K562 (cell line): ENCODE measurements around the gene SYNE2. TPM values are rescaled to one million over a fixed set of nuclear protein-coding genes. Genes with fewer than 3 reads are reported as not detected.
A peak's percentile ranks its signal among the peaks of the same experiment; 100 is the strongest.

Experiments used
- ATAC-seq: fragments of 200-7000 bp; cut with Tn5 transposase; 3 replicates; pipeline ENCODE4 v1.9.1; 2020; ENCODE audit warnings: moderate library complexity
- BruUV-seq: library from RNA; stranded (reverse); fragments of 400-500 nt; replicated peaks from 2 replicates; lab custom pipeline; 2021; lab: Mats Ljungman, UMichigan
- CTCF ChIA-PET: fragments of 300-600 bp; formaldehyde crosslinking; extraction: SDS; loops from one replicate; lab custom pipeline; 2021; ENCODE audit warnings: low intra/inter-chr PET ratio; lab: Yijun Ruan, JAX
- POLR2A ChIA-PET: fragments of 300-600, 350-650 bp; sonication (Branson Sonifier 250); formaldehyde crosslinking; extraction: SDS; loops from one replicate; lab custom pipeline; 2021; ENCODE audit warnings: antibody characterized with exemption, inconsistent platforms; lab: Yijun Ruan, JAX
- DNase-seq, 4 experiments: peaks; one replicate each; pipeline versions ENCODE4 v3.0.0 to v3.0.0-alpha.2; 2011 to 2018; ENCODE audit warnings: low spot score in 3 of 4, mixed read lengths in 3 of 4; ENCODE audit errors: extremely low read depth in 1 of 4
- FAIRE-seq: peaks from 2 replicates; lab custom pipeline; 2011; peaks lifted over from hg19 to GRCh38; lab: Jason Lieb, UNC
- H2AFZ ChIP-seq: 2 replicates; pipeline ENCODE4 v1.6.0; 2011; ENCODE audit warnings: low read depth, low read length, control low read depth, inconsistent platforms
- H3K27ac ChIP-seq: fragments of 200-600 bp; 3 replicates; pipeline ENCODE4 v1.8.0; 2011; ENCODE audit warnings: low read depth, mild to moderate bottlenecking, control low read depth, inconsistent platforms, low read length, moderate library complexity, mixed read lengths; ENCODE audit errors: extremely low read depth
- H3K27me3 ChIP-seq, 2 experiments: fragments of 300-600 bp in 1 of 2; 2 replicates in 1 of 2; 3 replicates in 1 of 2; pipeline versions ENCODE4 v1.6.0 to v1.8.0; 2011; ENCODE audit warnings: inconsistent platforms in 2 of 2, low read length in 2 of 2, mild to moderate bottlenecking in 1 of 2, mixed read lengths in 1 of 2, moderate library complexity in 1 of 2; ENCODE audit not compliant: control insufficient read depth in 2 of 2, insufficient read depth in 2 of 2
- H3K36me3 ChIP-seq: fragments of 300-600 bp; 3 replicates; pipeline ENCODE4 v1.8.0; 2011; ENCODE audit warnings: mild to moderate bottlenecking, low read length, inconsistent platforms; ENCODE audit not compliant: control insufficient read depth, insufficient read depth
- H3K4me1 ChIP-seq, 2 experiments: fragments of 200-600 bp in 1 of 2; replicated peaks in 1 of 2; 2 replicates in 1 of 2; 3 replicates in 1 of 2; pipeline versions ENCODE4 v1.5.1 to v1.8.0; 2011; ENCODE audit warnings: inconsistent platforms in 2 of 2, low read length in 2 of 2, mild to moderate bottlenecking in 1 of 2, mixed read lengths in 1 of 2, moderate library complexity in 1 of 2; ENCODE audit not compliant: control insufficient read depth in 2 of 2, insufficient read depth in 2 of 2
- H3K4me2 ChIP-seq: 2 replicates; pipeline ENCODE4 v1.6.1; 2011; ENCODE audit warnings: low read length, control low read depth, inconsistent platforms, mixed read lengths; ENCODE audit not compliant: insufficient read depth
- H3K4me3 ChIP-seq: fragments of 200-600 bp; sonication (generic), shearing (Covaris generic); 2 replicates; pipeline ENCODE4 v1.5.1; 2016; ENCODE audit warnings: control low read depth, inconsistent platforms
- H3K79me2 ChIP-seq: fragments of 200-600 bp; 3 replicates; pipeline ENCODE4 v1.8.0; 2011; ENCODE audit warnings: low read length, inconsistent platforms; ENCODE audit not compliant: control insufficient read depth, insufficient read depth
- H3K9ac ChIP-seq, 2 experiments: 2 replicates each; pipeline versions ENCODE4 v1.6.0 to v1.6.1; 2011; ENCODE audit warnings: low read depth in 2 of 2, low read length in 2 of 2, control low read depth in 1 of 2, inconsistent platforms in 1 of 2, mild to moderate bottlenecking in 1 of 2, mixed read lengths in 1 of 2; ENCODE audit not compliant: insufficient read depth in 1 of 2
- H3K9me1 ChIP-seq: one replicate; pipeline ENCODE4 v1.6.0; 2011; ENCODE audit warnings: inconsistent platforms, mild to moderate bottlenecking, low read length, moderate library complexity; ENCODE audit not compliant: control insufficient read depth, insufficient read depth
- H3K9me3 ChIP-seq: replicated peaks from 2 replicates; pipeline ENCODE4 v1.5.1; 2011; ENCODE audit warnings: low read depth, low read length, inconsistent platforms; ENCODE audit not compliant: control insufficient read depth, insufficient read depth
- H4K20me1 ChIP-seq: replicated peaks from 2 replicates; pipeline ENCODE4 v1.6.1; 2011; ENCODE audit warnings: low read length, inconsistent platforms, mixed read lengths; ENCODE audit not compliant: control insufficient read depth, insufficient read depth
- C11orf30 ChIP-seq: fragments of 450-650 bp; IDR thresholded peaks from 2 replicates; pipeline ENCODE4 v1.6.1; 2016; ENCODE audit warnings: low read depth, mild to moderate bottlenecking
- CLOCK ChIP-seq: fragments of 250-450 bp; sonication (Bioruptor Pico); IDR thresholded peaks from 2 replicates; pipeline ENCODE4 v1.4.0; 2020; ENCODE audit warnings: mild to moderate bottlenecking, moderate library complexity, borderline replicate concordance
- L3MBTL2 ChIP-seq: fragments of 450-650 bp; IDR thresholded peaks from 2 replicates; pipeline ENCODE4 v1.6.1; 2016; ENCODE audit warnings: mild to moderate bottlenecking, moderate library complexity
- MAFG ChIP-seq: fragments of 450-650 bp; conservative IDR thresholded peaks from 2 replicates; pipeline ENCODE4 v1.6.1; 2016; ENCODE audit warnings: missing genetic modification characterization, missing compliant biosample characterization
- NR3C1 ChIP-seq: sonication (generic); formaldehyde crosslinking; IDR thresholded peaks from 2 replicates; pipeline ENCODE4 v1.8.1; 2022; ENCODE audit warnings: missing genetic modification reagents
- RBM34 ChIP-seq: fragments of 200-400 bp; formaldehyde crosslinking; IDR thresholded peaks from 2 replicates; pipeline ENCODE4 v1.6.1; 2018; ENCODE audit warnings: low read length, borderline replicate concordance; ENCODE audit not compliant: insufficient read depth
- ZNF316 ChIP-seq: fragments of 450-650 bp; IDR thresholded peaks from 2 replicates; pipeline ENCODE4 v1.6.1; 2016
- ZNF717 ChIP-seq: fragments of 250-450 bp; sonication (Bioruptor Pico); IDR thresholded peaks from 2 replicates; pipeline ENCODE4 v1.5.0; 2021
- WGBS: fragments of 100-300 bp; shearing (Covaris generic); methylation state at CpG from one replicate; pipeline ENCODE4 v1.1.6; 2016; ENCODE audit warnings: low coverage, mixed read lengths; ENCODE audit not compliant: insufficient coverage; ENCODE audit errors: missing lambda C conversion rate; 5-methylcytosine and 5-hydroxymethylcytosine counted together
- in situ Hi-C: fragments of 300-500 bp; cut with MboI; formaldehyde crosslinking; loops from 4 replicates; pipeline ENCODE4 v1.15.0; 2018; ENCODE audit warnings: inconsistent platforms, mixed read lengths
- intact Hi-C: fragments of 100-400 bp; cut with micrococcal nuclease; formaldehyde crosslinking; loops from 2 replicates; pipeline ENCODE4 v1.14.2; 2022
- polyA plus RNA-seq, 8 experiments: library from polyadenylated mRNA; depleted of rRNA in 4 of 8; stranded (reverse) in 5 of 8; unstranded in 3 of 8; fragments of >200 nt; fragmentation: Nextera tagmentation in 2 of 8; fragmentation: Illumina TruSeq in 1 of 8; extraction: Ambion mirVana in 2 of 8; extraction: Trizol in 1 of 8; gene quantifications; 2 replicates each; pipeline versions ENCODE4 v1.2.1 to v1.2.3, GENCODE V29; 2011 to 2014; ENCODE audit warnings: inconsistent platforms in 1 of 8, missing spikeins in 1 of 8
- total RNA-seq, 7 experiments: library from RNA; depleted of rRNA in 6 of 7; stranded (reverse); fragments of >200 nt in 6 of 7; fragmentation: Illumina TruSeq in 2 of 7; extraction: Trizol in 2 of 7; gene quantifications; 2 replicates each; pipeline versions ENCODE4 v1.2.1 to v1.2.3, GENCODE V29; 2011 to 2021; ENCODE audit warnings: low replicate concordance in 1 of 7
- TF ChIP-seq, protein P1 (sequence below): fragments of 450-650 bp; IDR thresholded peaks from 2 replicates; pipeline ENCODE4 v1.6.1; 2016; ENCODE audit warnings: mild to moderate bottlenecking, moderate library complexity

The SYNE2 gene
- total and polyA plus RNA-seq, 9 of the 15 experiments (the other 6 are each of a cell fraction or from before 2014, with no cell fraction given): 0.06 to 0.53 (median 0.11) TPM

DNA sequence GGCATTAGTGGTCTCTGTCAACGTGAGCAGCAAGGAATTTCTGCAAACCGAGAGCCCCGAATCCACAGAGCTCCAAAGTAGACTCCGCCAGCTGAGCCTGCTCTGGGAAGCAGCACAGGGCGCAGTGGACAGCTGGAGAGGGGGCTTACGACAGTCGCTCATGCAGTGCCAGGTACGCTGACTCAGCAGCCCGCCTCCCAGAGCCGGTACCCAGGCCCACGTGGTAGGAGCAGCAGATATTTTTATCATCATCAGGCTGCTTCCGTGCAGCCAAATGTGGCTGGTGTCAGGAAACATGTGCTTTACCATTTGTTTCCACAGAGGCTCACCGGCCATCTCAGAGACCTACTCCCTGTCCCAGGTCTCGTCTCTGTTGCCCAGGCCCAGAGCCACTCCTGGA, 367.7 kb downstream of the SYNE2 start:
- Histone ChIP-seq H3K4me1 (peaks cover 4 to 7% of the 10 kb centered on the region in 2 experiments; a peak in 4 of 5 replicates), H3K9ac (0 out of 4 replicates have a peak overlapping the region, but pooled peaks of 1 of the 2 experiments have one; percentile 33), H3K27me3 (no peaks in the 10 kb centered on the region), H3K9me1 (no peaks in the 10 kb centered on the region), H4K20me1 (no peaks in the 10 kb centered on the region), H2AFZ (peak overlapping the region; percentile 74), H3K9me3 (no peaks in the 10 kb centered on the region), H3K4me3 (no peak overlapping the region), H3K36me3 (no peaks in the 10 kb centered on the region), H3K79me2 (no peaks in the 10 kb centered on the region), H3K4me2 (no peak overlapping the region), H3K27ac (no peak overlapping the region)
- DNase-seq (peak in 3 of 4 experiments; percentile 12 to 34 (median 12)), ATAC-seq (peak; percentile 62), FAIRE-seq (no peak)
- in situ Hi-C loops: no loop called here
- BruUV-seq: no TSS peak
- WGBS: 33% methylated on average over 7 of the region's 14 CpGs
- intact Hi-C loops: loop anchor here (5.0 kb wide), 1 partner anchor 72 kb away; the partner anchor contains the start of gene ESR2
- ChIA-PET CTCF (no interaction called here), POLR2A (no interaction called here)
- TF ChIP-seq RBM34 (no peak), L3MBTL2 (peak; percentile 59; the same call in 1 of the 2 replicates), ZNF316 (peak; percentile 91), NR3C1 (CRISPR knock-in tag) (no peak), C11orf30 (peak; percentile 91), MAFG (peak; percentile 83), ZNF717 (no peak), CLOCK (CRISPR knock-in tag) (no peak)
- TF ChIP-seq, protein P1, sequence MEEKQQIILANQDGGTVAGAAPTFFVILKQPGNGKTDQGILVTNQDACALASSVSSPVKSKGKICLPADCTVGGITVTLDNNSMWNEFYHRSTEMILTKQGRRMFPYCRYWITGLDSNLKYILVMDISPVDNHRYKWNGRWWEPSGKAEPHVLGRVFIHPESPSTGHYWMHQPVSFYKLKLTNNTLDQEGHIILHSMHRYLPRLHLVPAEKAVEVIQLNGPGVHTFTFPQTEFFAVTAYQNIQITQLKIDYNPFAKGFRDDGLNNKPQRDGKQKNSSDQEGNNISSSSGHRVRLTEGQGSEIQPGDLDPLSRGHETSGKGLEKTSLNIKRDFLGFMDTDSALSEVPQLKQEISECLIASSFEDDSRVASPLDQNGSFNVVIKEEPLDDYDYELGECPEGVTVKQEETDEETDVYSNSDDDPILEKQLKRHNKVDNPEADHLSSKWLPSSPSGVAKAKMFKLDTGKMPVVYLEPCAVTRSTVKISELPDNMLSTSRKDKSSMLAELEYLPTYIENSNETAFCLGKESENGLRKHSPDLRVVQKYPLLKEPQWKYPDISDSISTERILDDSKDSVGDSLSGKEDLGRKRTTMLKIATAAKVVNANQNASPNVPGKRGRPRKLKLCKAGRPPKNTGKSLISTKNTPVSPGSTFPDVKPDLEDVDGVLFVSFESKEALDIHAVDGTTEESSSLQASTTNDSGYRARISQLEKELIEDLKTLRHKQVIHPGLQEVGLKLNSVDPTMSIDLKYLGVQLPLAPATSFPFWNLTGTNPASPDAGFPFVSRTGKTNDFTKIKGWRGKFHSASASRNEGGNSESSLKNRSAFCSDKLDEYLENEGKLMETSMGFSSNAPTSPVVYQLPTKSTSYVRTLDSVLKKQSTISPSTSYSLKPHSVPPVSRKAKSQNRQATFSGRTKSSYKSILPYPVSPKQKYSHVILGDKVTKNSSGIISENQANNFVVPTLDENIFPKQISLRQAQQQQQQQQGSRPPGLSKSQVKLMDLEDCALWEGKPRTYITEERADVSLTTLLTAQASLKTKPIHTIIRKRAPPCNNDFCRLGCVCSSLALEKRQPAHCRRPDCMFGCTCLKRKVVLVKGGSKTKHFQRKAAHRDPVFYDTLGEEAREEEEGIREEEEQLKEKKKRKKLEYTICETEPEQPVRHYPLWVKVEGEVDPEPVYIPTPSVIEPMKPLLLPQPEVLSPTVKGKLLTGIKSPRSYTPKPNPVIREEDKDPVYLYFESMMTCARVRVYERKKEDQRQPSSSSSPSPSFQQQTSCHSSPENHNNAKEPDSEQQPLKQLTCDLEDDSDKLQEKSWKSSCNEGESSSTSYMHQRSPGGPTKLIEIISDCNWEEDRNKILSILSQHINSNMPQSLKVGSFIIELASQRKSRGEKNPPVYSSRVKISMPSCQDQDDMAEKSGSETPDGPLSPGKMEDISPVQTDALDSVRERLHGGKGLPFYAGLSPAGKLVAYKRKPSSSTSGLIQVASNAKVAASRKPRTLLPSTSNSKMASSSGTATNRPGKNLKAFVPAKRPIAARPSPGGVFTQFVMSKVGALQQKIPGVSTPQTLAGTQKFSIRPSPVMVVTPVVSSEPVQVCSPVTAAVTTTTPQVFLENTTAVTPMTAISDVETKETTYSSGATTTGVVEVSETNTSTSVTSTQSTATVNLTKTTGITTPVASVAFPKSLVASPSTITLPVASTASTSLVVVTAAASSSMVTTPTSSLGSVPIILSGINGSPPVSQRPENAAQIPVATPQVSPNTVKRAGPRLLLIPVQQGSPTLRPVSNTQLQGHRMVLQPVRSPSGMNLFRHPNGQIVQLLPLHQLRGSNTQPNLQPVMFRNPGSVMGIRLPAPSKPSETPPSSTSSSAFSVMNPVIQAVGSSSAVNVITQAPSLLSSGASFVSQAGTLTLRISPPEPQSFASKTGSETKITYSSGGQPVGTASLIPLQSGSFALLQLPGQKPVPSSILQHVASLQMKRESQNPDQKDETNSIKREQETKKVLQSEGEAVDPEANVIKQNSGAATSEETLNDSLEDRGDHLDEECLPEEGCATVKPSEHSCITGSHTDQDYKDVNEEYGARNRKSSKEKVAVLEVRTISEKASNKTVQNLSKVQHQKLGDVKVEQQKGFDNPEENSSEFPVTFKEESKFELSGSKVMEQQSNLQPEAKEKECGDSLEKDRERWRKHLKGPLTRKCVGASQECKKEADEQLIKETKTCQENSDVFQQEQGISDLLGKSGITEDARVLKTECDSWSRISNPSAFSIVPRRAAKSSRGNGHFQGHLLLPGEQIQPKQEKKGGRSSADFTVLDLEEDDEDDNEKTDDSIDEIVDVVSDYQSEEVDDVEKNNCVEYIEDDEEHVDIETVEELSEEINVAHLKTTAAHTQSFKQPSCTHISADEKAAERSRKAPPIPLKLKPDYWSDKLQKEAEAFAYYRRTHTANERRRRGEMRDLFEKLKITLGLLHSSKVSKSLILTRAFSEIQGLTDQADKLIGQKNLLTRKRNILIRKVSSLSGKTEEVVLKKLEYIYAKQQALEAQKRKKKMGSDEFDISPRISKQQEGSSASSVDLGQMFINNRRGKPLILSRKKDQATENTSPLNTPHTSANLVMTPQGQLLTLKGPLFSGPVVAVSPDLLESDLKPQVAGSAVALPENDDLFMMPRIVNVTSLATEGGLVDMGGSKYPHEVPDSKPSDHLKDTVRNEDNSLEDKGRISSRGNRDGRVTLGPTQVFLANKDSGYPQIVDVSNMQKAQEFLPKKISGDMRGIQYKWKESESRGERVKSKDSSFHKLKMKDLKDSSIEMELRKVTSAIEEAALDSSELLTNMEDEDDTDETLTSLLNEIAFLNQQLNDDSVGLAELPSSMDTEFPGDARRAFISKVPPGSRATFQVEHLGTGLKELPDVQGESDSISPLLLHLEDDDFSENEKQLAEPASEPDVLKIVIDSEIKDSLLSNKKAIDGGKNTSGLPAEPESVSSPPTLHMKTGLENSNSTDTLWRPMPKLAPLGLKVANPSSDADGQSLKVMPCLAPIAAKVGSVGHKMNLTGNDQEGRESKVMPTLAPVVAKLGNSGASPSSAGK: peak; percentile 68
